Posterior cingulate gyrus (tissue), 11 donors: Measurements from ENCODE around the gene FLNB.

Experiments
- DNase-seq, 10 donors: peaks; one replicate each; pipeline versions ENCODE4 v3.0.0 to v3.0.0-alpha.2; 2020 to 2021; ENCODE audit warnings: mixed read lengths in 3 of 10
- intact Hi-C: fragments of 100-400 bp; cut with DNase I; formaldehyde crosslinking; loops from one replicate; pipeline ENCODE4 v1.15.1; 2023

The FLNB gene

GRCh38 chr3:58173669-58174398 lies 165.6 kb downstream of the FLNB start:
- DNase-seq, result peak in 6 of 10 donors; percentile 21 to 91 (median 33)
- intact Hi-C loops, result no loop called here

GRCh38 chr3:58175187-58175436 lies 166.9 kb downstream of the FLNB start:
- intact Hi-C loops, result loop anchor here (5.0 kb wide), 1 partner anchor 168 kb away; the partner anchor contains the start of gene FLNB

GRCh38 chr3:58175437-58176184 lies 167.4 kb downstream of the FLNB start:
- intact Hi-C loops, result loop anchor here (5.0 kb wide), 1 partner anchor 168 kb away; the partner anchor contains the start of gene FLNB
- peak in 1 of 10 donors; percentile 81 for DNase-seq

More at GRCh38 chr3:58175187-58175436, 166.9 kb downstream of the FLNB start:
- no peak for DNase-seq

- DNase-seq, result peak in 1 of 10 donors; percentile 56
- intact Hi-C loops, result loop anchor here (5.0 kb wide), 1 partner anchor 169 kb away; the partner anchor contains the start of gene FLNB
Measured at GRCh38 chr3:58176185-58176530, 167.9 kb downstream of the FLNB start.

GRCh38 chr3:58176827-58177489 lies 168.7 kb downstream of the FLNB start:
- peak in 1 of 10 donors; percentile 53 for DNase-seq
- intact Hi-C loops, result loop anchor here (5.0 kb wide), 1 partner anchor 170 kb away; the partner anchor contains the start of gene FLNB

GRCh38 chr3:58177747-58178527 lies 169.7 kb downstream of the FLNB start:
- intact Hi-C loops, result loop anchor here (5.0 kb wide), 1 partner anchor 171 kb away; the partner anchor contains the start of gene FLNB
- peak; percentile 77 to 98 (median 94) for DNase-seq

- DNase-seq, result no peak
- intact Hi-C loops, result loop anchor here (5.0 kb wide), 1 partner anchor 171 kb away; the partner anchor contains the start of gene FLNB
Measured at GRCh38 chr3:58178528-58179234, 170.5 kb downstream of the FLNB start.

- intact Hi-C loops, result loop anchor here (5.0 to 10.0 kb wide), 2 partner anchors 172 to 235 kb away; partner anchors contain the start of gene FLNB
- DNase-seq, result no peak
Measured at GRCh38 chr3:58179235-58180098, 171.2 kb downstream of the FLNB start.

- peak in 1 of 10 donors; percentile 75 for DNase-seq
- intact Hi-C loops, result loop anchor here (10.0 kb wide), 1 partner anchor 235 kb away; no protein-coding TSS in a partner anchor
Measured at GRCh38 chr3:58180099-58180880, 172.1 kb downstream of the FLNB start.

- intact Hi-C loops, result loop anchor here (10.0 kb wide), 1 partner anchor 234 kb away; no protein-coding TSS in a partner anchor
- no peak for DNase-seq
Measured at GRCh38 chr3:58180940-58181587, 172.8 kb downstream of the FLNB start.

GRCh38 chr3:58183221-58183620 lies 175.0 kb downstream of the FLNB start:
- intact Hi-C loops, result loop anchor here (10.0 kb wide), 1 partner anchor 232 kb away; no protein-coding TSS in a partner anchor
- peak in 1 of 10 donors; percentile 36 for DNase-seq

GRCh38 chr3:58183891-58184290 lies 175.7 kb downstream of the FLNB start:
- intact Hi-C loops, result loop anchor here (10.0 kb wide), 1 partner anchor 231 kb away; no protein-coding TSS in a partner anchor
- no peak for DNase-seq

GRCh38 chr3:58184309-58184981 lies 176.2 kb downstream of the FLNB start:
- intact Hi-C loops, result loop anchor here (10.0 kb wide), 1 partner anchor 230 kb away; no protein-coding TSS in a partner anchor
- DNase-seq, result no peak

GRCh38 chr3:58184982-58185360 lies 176.7 kb downstream of the FLNB start:
- intact Hi-C loops, result loop anchor here (5.0 to 10.0 kb wide), 3 partner anchors 52 to 442 kb away; partner anchors contain the start of gene ABHD6
- peak in 1 of 10 donors; percentile 34 for DNase-seq

- intact Hi-C loops, result loop anchor here (5.0 to 10.0 kb wide), 3 partner anchors 49 to 439 kb away; partner anchors contain the start of gene ABHD6
- no peak for DNase-seq
Measured at GRCh38 chr3:58188173-58188564, 179.9 kb downstream of the FLNB start.

- peak in 1 of 10 donors; percentile 32 for DNase-seq
- intact Hi-C loops, result loop anchor here (5.0 to 10.0 kb wide), 3 partner anchors 48 to 438 kb away; partner anchors contain the start of gene ABHD6
Measured at GRCh38 chr3:58188921-58189451, 180.8 kb downstream of the FLNB start.
